Measurements from ENCODE around the gene GAMT. TPM values are rescaled to one million over a fixed set of nuclear protein-coding genes. Genes with fewer than 3 reads are reported as not detected.

The GAMT gene
- total and polyA plus RNA-seq, 2 of the 13 experiments (the other 11 are each of a cell fraction or from before 2014, with no cell fraction given), result 115 to 124 TPM

DNA sequence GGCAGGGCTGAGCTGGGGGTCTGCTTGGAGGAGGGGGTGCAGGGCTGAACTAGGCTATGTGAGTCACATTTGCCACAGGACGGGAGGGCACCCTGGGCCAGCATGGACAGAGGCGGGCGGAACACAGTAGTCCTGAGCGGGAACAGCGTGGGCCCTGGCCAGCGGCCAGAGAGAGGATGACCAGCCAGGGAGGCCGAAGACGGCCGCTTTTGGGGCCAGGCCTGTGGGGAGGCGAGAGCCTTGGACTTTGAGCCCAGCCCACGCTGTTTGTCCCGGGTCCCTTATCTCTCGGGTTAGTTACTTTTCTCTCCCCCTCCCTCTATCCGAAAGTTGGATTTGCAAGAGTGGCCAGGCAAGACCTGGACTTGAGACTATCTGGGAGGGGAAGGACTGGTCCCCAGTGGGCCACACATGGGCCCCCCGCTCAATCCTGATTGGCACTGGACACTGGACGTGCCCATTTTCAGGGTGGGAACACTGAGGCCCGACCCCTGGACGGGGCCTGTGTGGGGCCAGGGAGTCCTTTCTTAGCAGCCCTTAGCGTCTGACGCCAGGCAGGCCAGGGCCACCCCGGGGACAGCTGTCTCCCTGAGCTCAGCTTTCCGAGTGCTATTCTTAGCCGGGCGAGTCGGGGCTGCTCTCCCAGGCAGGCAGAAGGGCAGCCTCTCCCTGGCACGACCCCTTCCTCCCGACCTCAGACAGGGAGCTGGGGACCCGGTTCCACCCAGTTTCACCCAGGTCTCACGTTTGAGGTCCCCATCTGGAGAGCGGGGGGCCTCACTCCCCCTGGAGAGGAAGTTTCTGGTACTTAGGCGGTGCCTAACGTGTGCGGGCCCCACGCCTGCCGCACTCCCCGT, 833 bp downstream of the GAMT start (continued):
- TF ChIP-seq CENPT (CRISPR knock-in tag; IDR thresholded peaks at IDR 0.05; ENCODE audit: low read depth) (peak; percentile 47; the same call in 1 of the 2 replicates), ZC3H13 (CRISPR knock-in tag; IDR thresholded peaks at IDR 0.05) (peak; percentile 74; the same call in 1 of the 2 replicates), ZSCAN21 (CRISPR knock-in tag; IDR thresholded peaks at IDR 0.05; ENCODE audit: borderline replicate concordance) (no peak), REL (CRISPR knock-in tag; conservative IDR thresholded peaks at IDR 0.05) (no peak), ZBTB37 (CRISPR knock-in tag; IDR thresholded peaks at IDR 0.05) (no peak), ZNF674 (CRISPR knock-in tag; IDR thresholded peaks at IDR 0.05; ENCODE audit: low read depth) (0 out of 2 replicates have a peak, but pooled peaks have one; percentile 49), ERF (CRISPR knock-in tag; IDR thresholded peaks at IDR 0.05) (0 out of 2 replicates have a peak, but pooled peaks have one; percentile 5), ZNF768 (CRISPR knock-in tag; IDR thresholded peaks at IDR 0.05) (peak; percentile 96), ZFP36L1 (CRISPR knock-in tag; IDR thresholded peaks at IDR 0.05) (no peak), THAP8 (CRISPR knock-in tag; IDR thresholded peaks at IDR 0.05; ENCODE audit: borderline replicate concordance) (no peak), ZNF263 (CRISPR knock-in tag; IDR thresholded peaks at IDR 0.05) (peak; percentile 75), RXRA (CRISPR knock-in tag; IDR thresholded peaks at IDR 0.05) (peak; percentile 86)
- TF ChIP-seq, protein P1, sequence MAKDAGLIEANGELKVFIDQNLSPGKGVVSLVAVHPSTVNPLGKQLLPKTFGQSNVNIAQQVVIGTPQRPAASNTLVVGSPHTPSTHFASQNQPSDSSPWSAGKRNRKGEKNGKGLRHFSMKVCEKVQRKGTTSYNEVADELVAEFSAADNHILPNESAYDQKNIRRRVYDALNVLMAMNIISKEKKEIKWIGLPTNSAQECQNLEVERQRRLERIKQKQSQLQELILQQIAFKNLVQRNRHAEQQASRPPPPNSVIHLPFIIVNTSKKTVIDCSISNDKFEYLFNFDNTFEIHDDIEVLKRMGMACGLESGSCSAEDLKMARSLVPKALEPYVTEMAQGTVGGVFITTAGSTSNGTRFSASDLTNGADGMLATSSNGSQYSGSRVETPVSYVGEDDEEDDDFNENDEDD (CRISPR knock-in tag; IDR thresholded peaks at IDR 0.05; ENCODE audit: borderline replicate concordance), result peak; percentile 83; the same call in 1 of the 2 replicates
- TF ChIP-seq, protein P2, sequence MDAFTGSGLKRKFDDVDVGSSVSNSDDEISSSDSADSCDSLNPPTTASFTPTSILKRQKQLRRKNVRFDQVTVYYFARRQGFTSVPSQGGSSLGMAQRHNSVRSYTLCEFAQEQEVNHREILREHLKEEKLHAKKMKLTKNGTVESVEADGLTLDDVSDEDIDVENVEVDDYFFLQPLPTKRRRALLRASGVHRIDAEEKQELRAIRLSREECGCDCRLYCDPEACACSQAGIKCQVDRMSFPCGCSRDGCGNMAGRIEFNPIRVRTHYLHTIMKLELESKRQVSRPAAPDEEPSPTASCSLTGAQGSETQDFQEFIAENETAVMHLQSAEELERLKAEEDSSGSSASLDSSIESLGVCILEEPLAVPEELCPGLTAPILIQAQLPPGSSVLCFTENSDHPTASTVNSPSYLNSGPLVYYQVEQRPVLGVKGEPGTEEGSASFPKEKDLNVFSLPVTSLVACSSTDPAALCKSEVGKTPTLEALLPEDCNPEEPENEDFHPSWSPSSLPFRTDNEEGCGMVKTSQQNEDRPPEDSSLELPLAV (CRISPR knock-in tag; conservative IDR thresholded peaks at IDR 0.05; ENCODE audit: low read depth), result no peak
- TF ChIP-seq, protein P3, sequence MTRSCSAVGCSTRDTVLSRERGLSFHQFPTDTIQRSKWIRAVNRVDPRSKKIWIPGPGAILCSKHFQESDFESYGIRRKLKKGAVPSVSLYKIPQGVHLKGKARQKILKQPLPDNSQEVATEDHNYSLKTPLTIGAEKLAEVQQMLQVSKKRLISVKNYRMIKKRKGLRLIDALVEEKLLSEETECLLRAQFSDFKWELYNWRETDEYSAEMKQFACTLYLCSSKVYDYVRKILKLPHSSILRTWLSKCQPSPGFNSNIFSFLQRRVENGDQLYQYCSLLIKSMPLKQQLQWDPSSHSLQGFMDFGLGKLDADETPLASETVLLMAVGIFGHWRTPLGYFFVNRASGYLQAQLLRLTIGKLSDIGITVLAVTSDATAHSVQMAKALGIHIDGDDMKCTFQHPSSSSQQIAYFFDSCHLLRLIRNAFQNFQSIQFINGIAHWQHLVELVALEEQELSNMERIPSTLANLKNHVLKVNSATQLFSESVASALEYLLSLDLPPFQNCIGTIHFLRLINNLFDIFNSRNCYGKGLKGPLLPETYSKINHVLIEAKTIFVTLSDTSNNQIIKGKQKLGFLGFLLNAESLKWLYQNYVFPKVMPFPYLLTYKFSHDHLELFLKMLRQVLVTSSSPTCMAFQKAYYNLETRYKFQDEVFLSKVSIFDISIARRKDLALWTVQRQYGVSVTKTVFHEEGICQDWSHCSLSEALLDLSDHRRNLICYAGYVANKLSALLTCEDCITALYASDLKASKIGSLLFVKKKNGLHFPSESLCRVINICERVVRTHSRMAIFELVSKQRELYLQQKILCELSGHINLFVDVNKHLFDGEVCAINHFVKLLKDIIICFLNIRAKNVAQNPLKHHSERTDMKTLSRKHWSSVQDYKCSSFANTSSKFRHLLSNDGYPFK (CRISPR knock-in tag; IDR thresholded peaks at IDR 0.05; ENCODE audit: borderline replicate concordance), result no peak
- TF ChIP-seq, protein P4, sequence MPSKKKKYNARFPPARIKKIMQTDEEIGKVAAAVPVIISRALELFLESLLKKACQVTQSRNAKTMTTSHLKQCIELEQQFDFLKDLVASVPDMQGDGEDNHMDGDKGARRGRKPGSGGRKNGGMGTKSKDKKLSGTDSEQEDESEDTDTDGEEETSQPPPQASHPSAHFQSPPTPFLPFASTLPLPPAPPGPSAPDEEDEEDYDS (CRISPR knock-in tag; IDR thresholded peaks at IDR 0.05), result 0 out of 2 replicates have a peak, but pooled peaks have one; percentile 19
- TF ChIP-seq, protein P5, sequence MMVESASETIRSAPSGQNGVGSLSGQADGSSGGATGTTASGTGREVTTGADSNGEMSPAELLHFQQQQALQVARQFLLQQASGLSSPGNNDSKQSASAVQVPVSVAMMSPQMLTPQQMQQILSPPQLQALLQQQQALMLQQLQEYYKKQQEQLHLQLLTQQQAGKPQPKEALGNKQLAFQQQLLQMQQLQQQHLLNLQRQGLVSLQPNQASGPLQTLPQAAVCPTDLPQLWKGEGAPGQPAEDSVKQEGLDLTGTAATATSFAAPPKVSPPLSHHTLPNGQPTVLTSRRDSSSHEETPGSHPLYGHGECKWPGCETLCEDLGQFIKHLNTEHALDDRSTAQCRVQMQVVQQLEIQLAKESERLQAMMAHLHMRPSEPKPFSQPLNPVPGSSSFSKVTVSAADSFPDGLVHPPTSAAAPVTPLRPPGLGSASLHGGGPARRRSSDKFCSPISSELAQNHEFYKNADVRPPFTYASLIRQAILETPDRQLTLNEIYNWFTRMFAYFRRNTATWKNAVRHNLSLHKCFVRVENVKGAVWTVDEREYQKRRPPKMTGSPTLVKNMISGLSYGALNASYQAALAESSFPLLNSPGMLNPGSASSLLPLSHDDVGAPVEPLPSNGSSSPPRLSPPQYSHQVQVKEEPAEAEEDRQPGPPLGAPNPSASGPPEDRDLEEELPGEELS (CRISPR knock-in tag; IDR thresholded peaks at IDR 0.05), result peak; percentile 68

All from HepG2 (cell line).